Stimulated activated CD4-positive, alpha-beta T cell treated with anti-CD3 and anti-CD28 coated beads, Interleukin-15, amount 100 ng/mL, for 1 hour (primary cell): ENCODE measurements around the gene BMERB1.
"Not testable (repeated sequence)": the region's sequence is repeated elsewhere in the genome, so short reads cannot be mapped to it uniquely, and the experiment has no call there.

ENCODE experiments used
- DNase-seq, 2 donors: peaks; one replicate each; pipeline ENCODE4 v3.0.0-alpha.2; 2020; ENCODE audit warnings: low read depth in 1 of 2, low spot score in 1 of 2

The BMERB1 gene

DNA sequence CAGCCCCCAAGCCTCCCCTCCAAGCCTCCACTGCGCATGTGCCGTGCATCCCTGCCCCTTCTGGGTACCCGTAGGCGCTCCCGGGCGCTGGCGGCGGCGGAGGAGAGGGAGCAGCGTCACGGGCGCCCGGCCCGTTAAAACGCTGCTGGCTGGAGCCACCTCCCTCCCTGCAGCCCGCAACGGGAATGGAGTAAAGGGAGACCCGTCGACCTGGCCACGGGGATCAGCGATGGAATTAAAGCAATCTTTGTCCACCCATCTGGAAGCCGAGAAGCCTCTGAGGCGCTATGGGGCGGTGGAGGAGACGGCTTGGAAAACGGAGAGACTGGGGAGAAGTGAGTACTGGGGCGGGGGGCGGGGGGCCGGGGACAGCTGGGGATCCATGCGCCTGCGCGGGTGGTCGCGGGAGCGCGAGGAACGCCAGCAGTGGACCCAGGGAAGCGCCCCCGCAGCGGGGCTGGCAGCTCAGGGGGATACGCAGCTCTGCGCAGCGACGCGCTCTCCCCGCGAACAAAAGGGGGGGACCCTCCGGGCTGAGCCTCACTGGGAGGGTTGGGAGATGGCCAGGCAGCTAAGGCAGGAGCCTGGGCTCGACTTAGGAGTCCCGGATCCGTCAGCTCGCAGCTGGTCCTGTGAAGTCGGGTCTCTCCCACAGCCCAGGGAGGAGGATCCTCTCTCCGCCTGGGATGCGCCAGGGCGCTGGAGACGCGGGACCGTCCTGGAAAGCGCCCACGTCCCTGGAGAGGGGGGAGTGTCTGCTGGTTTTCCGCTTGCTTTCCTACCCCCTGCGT, at the start of gene BMERB1:
Gene BMERB1, plus strand, starts transcription at position 164 of the 791 bp plus-strand sequence. Its CDS starts 66 bp downstream, at position 230.
- peak; percentile 16 to 48 for DNase-seq

DNA sequence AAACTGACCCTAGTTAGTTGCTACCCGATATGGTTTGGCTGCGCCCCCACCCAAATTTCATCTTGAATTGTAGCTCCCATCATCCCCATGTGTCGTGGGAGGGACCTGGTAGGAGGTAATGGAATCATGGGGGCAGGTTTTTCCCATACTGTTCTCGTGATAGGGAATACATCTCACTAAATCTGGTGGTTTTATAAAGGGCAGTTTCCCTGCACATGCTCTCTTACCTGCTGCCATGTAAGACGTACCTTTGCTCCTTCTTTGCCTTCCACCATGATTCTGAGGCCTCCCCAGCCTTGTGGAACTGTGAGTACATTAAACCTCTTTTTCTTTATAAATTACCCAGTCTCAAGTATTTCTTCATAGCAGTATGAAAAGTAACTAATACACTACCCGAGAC, 46.3 kb upstream of the BMERB1 start:
- DNase-seq: not testable (repeated sequence)

DNA sequence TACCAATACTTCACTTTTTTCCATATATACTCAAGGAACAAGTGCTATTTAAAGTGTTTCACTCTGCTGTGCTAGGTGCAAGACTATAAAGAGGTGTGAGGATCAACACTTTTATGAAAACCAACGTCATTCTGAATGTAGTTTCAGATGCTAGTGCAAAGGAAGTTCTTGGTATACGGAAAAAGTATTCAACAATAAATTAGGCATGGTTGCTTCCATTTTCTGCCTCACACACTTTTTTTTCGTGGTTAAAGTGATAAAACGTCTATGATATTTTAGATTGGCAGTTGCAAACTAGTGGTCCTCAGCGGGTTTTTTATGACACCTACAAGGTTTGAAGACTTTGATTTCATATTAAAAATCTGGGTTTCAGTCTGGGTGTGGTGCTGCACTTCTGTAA, 44.5 kb upstream of the BMERB1 start:
- DNase-seq: not testable (repeated sequence)

DNA sequence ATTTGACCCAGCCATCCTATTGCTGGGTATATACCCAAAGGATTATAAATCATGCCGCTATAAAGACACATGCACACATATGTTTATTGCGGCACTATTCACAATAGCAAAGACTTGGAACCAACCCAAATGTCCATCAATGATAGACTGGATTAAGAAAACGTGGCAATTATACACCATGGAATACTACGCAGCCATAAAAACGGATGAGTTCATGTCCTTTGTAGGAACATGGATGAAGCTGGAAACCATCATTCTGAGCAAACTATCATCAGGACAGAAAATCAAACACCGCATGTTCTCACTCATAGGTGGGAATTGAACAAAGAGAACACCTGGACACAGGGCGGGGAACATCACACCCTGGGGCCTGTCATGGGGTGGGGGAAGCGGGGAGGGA, 41.4 kb upstream of the BMERB1 start:
- DNase-seq: not testable (repeated sequence)

DNA sequence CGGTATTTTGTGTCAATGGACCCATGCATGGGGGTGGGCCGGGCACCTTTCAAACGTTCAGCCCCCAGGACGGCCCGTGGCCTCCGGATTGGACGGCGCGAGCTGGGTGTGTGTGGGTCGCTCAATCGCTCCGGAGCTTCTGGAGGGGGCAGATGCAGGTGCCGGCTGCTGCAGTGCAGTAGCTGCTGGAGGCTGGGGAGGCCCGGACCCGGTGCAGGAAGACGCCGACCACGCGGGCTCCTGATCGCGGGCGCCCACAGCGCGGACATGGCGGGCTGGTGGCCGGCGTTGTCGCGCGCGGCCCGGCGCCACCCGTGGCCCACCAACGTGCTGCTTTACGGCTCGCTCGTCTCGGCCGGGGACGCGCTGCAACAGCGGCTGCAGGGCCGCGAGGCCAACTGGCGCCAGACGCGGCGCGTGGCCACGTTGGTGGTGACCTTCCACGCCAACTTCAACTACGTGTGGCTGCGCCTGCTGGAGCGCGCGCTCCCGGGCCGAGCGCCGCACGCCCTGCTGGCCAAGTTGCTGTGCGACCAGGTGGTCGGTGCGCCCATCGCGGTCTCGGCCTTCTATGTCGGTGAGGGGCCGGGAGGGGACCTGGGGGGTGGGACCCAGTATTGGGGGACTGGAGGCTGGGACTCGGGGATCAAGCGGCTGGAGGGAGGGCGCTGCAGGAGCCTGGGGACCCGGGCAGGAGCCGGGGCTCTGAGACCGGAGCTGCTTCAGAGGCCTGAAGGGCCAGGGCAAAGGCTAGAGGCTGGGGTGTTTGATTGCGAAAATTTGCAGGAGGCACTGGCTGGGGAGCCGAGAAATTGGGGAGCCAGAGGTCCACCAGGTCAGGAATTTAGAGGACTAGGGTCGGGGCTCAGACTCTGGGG, 38.5 kb upstream of the BMERB1 start, which contains the start of gene MPV17L:
Gene MPV17L, plus strand, starts transcription at position 124 of the 878 bp plus-strand sequence. Its CDS starts 144 bp downstream, at position 268.
- not testable (repeated sequence) for DNase-seq

DNA sequence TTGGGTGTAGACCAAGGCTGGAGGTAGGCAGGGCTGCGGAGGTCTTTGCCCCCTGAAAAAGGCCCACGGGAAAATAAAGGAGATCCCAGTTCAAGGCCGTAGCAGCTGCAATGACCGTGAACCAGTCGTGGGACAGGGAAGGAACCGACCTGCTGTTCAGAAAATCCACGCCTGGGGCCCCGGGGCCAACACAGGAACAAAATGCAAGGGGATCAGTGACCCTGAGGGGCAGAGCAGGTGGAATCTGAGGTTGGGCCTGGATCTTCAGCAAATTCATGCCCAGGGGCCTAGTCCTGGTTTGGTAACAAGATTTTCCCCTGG, 37.9 kb upstream of the BMERB1 start:
- not testable (repeated sequence) for DNase-seq

DNA sequence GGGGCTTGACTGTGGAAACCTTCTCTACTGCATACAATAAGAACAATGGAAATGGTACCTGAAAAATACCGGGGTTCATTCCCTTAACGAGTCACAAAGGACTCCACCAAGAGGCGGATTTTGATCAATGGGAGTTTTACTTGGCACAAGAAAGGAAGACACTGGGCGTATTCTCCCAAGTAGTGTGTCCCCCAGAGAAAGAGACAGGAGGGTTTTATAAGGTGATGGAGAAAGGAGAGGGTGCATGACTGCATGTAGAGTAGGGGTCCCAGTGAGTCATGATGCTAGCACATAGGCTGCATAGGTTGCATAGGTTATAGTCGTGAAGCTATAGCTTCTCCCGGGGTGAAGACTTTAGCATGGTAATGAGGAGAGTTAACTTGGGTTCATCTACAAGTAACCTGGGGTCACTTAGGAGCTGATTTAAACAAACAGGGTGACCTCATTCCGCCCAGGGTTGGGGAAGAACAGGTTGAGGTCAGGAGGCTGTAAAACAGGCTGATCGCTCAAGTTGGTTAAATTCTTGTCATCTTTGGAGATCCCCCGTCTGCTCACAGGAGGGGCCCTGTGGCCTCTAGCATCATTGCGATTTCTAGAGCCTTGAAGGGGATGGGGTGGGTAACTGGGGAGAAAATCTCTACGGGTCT, 37.3 kb upstream of the BMERB1 start:
- DNase-seq: no peak

DNA sequence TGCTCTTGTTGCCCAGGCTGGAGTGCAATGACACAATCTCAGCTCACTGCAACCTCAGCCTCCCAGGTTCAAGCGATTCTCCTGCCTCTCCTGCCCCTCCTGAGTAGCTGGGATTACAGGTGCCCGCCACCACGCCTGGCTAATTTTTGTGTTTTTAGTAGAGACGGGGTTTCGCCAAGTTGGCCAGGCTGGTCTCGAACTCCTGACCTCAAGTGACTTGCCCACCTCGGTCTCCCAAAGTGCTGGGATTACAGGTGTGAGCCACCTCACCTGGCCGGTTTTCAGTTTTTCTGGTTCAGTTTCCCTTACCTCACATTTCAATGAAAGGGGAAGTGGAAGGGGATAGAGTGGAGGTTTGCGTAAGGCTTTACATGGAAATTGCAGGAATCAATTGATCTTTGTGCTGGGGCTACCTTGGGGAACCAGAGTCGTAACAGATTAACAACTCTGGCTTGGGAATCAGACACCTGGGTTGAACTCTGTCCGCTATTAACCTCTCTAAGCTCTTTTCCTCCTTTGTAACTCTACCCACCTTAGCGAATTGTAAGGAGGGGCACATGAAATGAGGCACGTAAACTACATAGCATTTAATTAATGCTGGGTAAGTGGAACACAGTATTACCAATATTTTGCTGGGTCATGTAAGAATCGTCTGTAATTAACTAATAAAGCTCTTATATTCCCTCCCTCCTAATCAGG, 35.6 kb upstream of the BMERB1 start:
- no peak for DNase-seq

DNA sequence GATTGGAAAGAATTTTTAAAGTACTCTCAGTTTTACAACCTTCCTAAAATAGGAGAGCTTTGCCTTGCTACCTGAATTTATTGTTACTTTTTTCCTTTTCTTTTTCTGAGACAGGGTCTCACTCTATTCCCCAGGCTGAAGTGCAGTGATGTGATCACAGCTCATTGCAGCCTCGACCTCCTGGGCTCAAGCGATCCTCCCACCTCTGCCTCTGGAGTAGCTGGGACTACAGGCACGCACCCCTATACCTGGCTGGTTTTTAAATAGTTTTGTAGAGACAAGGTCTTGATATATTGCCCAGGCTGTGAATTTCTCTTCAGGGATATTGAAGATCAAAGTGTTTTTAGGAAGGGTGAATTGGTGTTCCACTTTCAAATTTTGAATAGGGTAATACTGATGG, 35.1 kb upstream of the BMERB1 start:
- DNase-seq: no peak

DNA sequence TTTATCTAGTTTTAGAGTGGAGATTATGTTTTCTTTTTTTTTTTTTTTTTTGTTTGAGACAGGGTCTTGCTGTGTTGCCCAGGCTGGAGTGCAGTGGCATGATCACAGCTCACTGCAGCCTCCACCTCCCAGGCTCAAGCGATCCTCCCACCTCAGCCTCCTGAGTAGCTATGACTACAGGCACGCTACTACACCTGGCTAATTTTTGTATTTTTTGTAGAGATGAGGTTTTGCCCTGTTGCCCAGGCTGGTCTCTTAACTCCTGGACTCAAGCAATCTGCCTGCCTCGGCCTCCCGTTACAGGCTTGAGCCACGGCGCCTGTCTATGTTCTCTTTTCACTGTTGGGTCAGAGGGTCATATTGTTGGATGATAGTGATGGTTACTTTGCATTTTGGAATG, 34.1 kb upstream of the BMERB1 start:
- not testable (repeated sequence) for DNase-seq

DNA sequence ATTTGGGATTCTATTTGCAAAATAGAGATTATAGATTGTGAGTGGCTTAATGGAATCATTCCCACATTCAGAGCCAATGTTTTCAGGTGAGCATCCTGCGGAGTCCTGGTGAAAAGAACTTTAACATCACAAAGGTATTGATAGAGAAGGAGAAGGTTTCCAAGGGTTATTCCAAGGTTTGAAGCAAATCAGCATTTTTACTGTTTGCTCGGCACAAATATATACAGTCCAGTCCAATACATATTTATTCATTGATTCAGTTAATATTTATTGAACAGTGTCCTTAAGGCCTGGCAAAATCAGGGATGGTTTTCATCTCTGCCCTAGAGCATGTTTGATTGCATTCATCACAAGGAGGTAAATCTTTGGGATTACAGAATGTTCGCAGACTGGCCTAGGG, 32.4 kb upstream of the BMERB1 start:
- DNase-seq: no peak

DNA sequence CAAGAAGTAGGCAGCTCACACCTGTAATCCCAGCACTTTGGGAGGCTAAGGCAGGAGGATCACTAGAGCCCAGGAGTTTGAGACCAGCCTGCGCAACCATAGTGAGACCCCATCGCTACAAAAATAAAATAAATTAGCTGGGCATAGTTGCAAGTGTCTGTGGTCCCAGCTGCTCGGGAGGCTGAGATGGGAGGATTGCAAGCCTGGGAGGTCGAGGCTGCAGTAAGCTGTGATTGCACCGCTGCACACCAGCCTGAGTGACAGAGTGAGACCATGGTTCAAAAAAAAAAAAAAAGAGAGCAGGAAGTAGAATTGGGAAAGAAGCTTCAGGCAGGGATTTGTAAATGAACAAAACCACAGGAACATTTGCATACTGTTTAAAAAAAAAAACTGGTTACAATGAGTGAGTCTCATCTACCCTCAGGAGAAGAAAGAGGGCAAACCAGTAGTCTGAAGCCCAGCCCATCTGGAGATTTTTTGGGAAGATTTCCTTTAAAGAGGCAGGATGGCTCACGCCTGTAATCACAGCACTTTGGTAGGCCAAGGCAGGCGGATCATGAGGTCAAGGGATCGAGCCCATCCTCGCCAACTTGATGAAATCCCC, 30.9 kb upstream of the BMERB1 start:
- no peak for DNase-seq

DNA sequence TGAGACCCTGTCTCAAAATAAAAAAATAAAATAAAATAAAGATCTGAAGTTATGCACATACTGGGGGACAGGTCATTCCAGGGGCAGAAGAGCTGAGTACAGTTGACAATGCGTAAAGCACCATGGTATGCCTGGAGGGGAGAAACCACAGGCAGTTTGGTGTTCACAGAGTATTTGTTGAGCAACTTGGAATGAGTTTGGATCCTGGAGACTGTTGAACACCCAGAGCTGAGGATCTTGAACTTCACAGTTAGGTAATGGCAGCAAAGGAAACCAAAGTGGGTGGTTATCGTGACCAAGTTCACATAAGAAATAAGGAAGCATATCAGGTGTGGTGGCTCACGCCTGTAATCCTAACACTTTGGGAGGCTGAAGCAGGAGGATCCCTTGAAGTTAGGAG, 30.3 kb upstream of the BMERB1 start:
- DNase-seq: not testable (repeated sequence)

DNA sequence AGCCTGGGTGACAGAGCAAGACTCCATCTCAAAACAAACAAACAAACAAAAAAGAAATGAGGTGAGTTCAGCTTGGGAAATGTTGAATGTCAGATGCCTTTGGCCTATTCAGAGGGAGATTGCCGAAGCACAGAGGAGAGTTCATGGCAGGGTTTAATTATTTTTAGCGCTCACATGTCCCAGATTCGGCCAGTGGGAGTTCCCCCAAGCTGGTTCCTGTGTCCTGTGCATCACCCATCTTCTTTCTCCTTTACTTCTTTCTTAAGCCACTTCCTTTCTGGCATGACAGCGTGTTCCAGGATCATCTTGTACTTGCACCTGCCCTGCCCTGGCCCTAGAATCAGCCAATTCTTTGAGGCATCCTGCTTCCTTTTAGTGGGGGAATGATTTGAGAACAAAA, 29.6 kb upstream of the BMERB1 start:
- no peak for DNase-seq

DNA sequence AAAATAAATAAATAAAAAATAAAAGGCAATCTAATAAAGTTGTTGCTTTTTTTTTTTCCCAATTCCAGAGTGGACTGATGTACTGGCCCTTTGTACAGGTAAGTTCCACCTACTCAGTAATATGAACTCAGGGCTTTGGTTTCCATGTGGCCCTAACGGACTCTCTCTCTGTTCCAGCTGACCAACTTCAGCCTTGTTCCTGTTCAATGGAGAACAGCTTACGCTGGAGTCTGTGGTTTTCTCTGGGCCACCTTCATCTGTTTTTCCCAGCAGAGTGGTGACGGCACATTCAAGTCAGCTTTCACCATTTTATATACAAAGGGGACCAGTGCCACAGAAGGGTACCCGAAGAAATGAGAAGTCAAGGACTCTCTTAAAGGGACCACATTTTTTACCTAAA, 26.6 kb upstream of the BMERB1 start:
- not testable (repeated sequence) for DNase-seq

DNA sequence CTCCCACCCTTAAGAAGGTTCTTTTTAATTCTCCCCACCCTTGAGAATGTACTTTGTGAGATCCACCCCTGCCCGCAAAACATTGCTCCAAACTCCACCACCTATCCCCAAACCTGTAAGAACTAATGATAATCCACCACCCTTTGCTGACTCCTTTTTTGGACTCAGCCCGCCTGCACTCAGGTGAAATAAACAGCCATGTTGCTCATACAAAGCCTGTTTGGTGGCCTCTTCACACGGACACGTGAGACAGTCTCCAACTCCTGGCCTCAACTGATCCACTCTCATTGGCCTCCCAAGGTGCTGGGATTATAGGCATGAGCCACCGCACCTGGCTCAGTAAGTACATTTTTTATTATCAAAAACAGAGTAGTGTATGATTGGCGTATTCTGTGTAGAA, 24.9 kb upstream of the BMERB1 start:
- not testable (repeated sequence) for DNase-seq

DNA sequence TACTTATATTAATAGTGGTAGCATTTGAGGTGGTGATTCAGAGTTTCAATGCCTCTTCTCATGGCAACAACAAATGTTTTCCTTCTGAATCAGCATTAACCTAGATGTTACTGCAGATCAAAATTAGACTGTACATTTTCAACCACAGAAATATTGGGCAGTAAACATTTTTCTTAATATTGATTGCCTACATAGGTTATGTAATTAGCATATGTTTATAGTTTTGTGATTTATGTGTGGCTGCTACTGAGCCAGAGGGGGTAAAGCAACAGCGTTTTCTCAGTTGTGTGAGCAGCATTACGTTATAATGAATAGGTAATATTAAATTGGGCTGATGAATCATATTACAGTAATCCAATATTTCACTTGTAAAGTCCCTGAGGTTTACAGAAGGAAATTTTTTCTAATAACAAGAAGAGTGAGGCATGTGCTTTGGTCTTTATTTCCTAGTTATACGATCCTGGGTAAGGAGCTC, 18.8 kb upstream of the BMERB1 start:
- no peak for DNase-seq

DNA sequence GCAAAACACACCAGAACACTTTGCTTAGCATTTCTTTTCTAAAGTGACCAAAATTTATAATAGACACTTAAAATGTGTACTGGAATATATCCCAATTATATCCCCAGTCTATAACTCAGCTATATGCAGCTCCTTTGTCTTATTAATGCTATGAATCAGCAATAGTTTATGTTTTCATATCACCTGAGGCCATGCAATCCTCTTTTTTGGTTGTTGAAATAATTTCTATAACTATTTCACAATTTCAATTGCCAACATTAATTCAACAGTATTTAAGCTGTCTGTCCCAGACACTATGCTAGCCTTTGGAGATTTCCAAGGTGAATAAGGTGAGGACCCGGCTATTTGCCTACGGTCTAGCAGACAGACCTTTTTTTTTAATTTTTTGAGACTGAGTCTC, 17.2 kb upstream of the BMERB1 start:
- no peak for DNase-seq

DNA sequence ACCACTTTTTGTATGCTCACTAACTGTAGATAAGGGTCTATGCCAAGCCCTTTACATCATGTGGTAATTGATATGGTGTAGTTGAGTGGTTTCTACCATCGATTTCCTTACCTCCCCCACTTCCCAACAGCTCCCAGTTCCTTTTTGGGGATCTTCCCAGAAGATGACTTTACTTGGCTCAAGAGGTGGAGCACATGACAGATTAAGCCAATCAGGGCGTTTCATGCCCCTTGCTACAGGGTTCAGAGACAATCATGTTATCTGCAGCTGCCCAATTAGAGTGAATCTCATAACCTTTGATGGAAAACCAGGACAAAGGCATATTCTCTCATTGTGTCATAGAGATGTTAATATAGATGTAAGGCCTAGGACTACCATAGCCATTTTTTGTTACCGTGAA, 16.2 kb upstream of the BMERB1 start:
- DNase-seq: no peak

DNA sequence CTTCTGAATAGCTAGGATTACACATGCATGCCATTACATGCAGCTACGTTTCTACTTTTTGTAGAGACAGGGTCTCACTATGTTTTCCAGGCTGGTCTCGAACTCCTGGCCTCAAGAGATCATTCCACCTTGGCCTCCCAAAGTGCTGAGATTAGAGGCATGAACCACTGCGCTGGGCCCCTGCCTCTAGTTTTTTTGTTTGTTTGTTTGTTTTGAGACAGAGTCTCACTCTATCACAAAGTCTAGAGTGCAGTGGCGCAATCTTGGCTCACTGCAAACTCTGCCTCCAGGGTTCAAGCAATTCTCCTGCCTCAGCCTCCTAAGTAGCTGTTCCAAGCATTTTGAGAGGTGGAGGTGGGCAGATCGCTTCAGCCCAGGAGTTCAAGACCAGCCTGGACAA, 12.7 kb upstream of the BMERB1 start:
- not testable (repeated sequence) for DNase-seq

DNA sequence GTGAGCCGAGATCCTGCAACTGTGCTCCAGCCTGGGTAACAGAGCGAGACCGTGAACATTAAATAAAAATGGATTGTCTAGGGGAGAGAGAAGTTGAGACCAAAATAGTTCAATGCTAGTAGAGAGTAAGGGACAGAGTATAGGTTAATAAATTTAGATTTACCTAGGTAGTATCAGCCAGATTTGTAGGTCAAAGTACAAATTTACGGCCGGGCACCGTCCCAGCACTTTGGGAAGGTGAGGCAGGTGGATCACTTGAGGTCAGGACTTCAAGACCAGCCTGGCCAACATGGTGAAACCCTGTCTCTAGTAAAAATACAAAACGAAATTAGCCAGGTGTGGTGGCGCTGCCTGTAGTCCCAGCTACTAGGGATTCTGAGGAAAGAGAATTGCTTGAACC, 12.2 kb upstream of the BMERB1 start:
- DNase-seq: no peak
